Measurements from ENCODE around the gene CLDN18. TPM values are rescaled to one million over a fixed set of nuclear protein-coding genes. Genes with fewer than 3 reads are reported as not detected.

Gene CLDN18
- total RNA-seq, 1 donor from 2014 or later = not detected

DNA sequence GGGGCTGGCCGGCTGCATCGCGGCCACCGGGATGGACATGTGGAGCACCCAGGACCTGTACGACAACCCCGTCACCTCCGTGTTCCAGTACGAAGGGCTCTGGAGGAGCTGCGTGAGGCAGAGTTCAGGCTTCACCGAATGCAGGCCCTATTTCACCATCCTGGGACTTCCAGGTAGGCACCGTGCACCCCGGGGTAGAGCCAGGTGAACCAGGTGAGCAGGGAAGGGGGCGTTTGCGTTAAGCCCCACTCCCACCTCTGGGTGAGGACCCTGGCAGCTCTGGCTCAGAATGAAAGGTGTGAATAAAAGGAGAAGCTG is 267 bp downstream of the CLDN18 start:
- intact Hi-C loops (cut with micrococcal nuclease) = no loop called here
- Mint-ChIP-seq H3K27me3 (peaks cover 4% of the 10 kb centered on the region), H3K36me3 (ENCODE audit: low read depth) (no peaks in the 10 kb centered on the region), H3K27ac (no peak overlapping the region), H3K4me1 (no peaks in the 10 kb centered on the region), H3K9me3 (no peaks in the 10 kb centered on the region), H3K4me3 (no peak overlapping the region)
- TF ChIP-seq, protein P1, sequence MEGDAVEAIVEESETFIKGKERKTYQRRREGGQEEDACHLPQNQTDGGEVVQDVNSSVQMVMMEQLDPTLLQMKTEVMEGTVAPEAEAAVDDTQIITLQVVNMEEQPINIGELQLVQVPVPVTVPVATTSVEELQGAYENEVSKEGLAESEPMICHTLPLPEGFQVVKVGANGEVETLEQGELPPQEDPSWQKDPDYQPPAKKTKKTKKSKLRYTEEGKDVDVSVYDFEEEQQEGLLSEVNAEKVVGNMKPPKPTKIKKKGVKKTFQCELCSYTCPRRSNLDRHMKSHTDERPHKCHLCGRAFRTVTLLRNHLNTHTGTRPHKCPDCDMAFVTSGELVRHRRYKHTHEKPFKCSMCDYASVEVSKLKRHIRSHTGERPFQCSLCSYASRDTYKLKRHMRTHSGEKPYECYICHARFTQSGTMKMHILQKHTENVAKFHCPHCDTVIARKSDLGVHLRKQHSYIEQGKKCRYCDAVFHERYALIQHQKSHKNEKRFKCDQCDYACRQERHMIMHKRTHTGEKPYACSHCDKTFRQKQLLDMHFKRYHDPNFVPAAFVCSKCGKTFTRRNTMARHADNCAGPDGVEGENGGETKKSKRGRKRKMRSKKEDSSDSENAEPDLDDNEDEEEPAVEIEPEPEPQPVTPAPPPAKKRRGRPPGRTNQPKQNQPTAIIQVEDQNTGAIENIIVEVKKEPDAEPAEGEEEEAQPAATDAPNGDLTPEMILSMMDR (IDR thresholded peaks at IDR 0.05) = no peak
- ChIA-PET POLR2A (no interaction called here), CTCF (no interaction called here)
- no peak for ATAC-seq (ENCODE audit: low read depth)
- no peak for DNase-seq

DNA sequence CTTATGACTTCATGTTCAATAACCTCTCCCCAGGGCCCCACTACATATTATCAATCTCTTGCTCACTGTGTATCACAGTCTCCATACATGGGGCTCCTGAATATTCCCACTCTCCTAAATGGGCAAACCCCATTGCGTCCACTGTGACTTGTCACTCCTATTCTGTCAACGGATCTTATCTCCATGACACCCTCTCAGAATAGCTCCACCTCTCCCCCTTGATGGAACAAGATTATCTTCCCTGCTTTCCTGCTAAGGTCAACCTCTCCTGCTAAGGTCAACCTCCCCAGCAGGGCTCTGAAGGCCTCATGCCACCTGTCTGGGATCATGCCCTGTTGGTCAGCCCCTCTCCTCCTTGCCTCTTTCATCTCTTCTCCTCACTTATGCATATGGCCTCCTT is 1.8 kb downstream of the CLDN18 start:
- Mint-ChIP-seq H3K36me3 (ENCODE audit: low read depth) (no peaks in the 10 kb centered on the region), H3K27me3 (peaks cover 4% of the 10 kb centered on the region), H3K4me3 (no peak overlapping the region), H3K4me1 (no peaks in the 10 kb centered on the region), H3K9me3 (no peaks in the 10 kb centered on the region), H3K27ac (no peak overlapping the region)
- ChIA-PET CTCF (no interaction called here), POLR2A (no interaction called here)
- DNase-seq (no peak), ATAC-seq (ENCODE audit: low read depth) (no peak)
- intact Hi-C loops (cut with micrococcal nuclease) = no loop called here
- TF ChIP-seq, protein P1 (IDR thresholded peaks at IDR 0.05) = no peak

DNA sequence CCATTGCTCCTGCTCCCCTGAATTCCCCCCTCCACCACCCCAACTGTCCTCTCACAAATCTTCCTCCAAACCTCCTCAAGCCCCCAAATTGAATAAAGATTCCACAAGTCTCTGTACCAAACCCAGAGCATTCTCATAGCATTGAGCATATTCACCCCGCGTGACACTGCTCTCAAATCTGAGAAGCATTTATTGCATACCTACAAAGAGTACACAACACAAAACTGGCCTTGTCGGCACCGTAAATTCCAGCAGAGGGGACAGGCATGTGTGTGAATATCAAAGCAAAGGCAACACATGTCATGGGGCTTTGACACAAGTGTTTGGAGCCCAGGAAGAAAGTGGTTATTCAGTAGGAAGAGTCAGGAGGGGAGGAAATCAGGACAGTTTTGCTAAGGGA is 2.6 kb downstream of the CLDN18 start:
- Mint-ChIP-seq H3K4me3 (no peak overlapping the region), H3K36me3 (ENCODE audit: low read depth) (no peaks in the 10 kb centered on the region), H3K9me3 (no peaks in the 10 kb centered on the region), H3K4me1 (no peaks in the 10 kb centered on the region), H3K27ac (no peak overlapping the region), H3K27me3 (peaks cover 4% of the 10 kb centered on the region)
- CTCF ChIA-PET = no interaction called here
- intact Hi-C loops (cut with micrococcal nuclease) = no loop called here
- TF ChIP-seq, protein P1 (IDR thresholded peaks at IDR 0.05) = no peak
- POLR2A ChIA-PET = no interaction called here
- ATAC-seq (ENCODE audit: low read depth) (no peak), DNase-seq (no peak)

DNA sequence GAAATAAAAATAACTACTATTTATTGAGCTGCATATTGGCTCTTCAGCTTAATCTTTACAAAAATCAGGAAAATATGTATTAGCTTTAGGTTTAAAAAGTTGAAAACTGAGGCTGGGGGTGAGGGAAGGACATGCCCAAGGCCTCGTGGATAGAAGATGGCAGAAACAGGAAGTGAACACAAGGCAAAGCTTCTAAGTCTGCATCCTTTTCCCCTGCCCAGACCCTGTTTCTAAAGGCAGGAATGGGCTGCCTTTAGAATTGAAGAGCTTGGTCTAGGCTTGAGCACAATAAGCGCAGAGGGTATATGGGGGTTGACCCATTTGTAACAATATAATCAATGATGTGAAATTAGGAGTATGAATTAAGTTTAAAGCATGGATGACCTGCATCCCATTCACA is 6.1 kb downstream of the CLDN18 start:
- Mint-ChIP-seq H3K4me1 (no peaks in the 10 kb centered on the region), H3K4me3 (no peak overlapping the region), H3K36me3 (ENCODE audit: low read depth) (no peaks in the 10 kb centered on the region), H3K27me3 (peaks cover 4% of the 10 kb centered on the region), H3K9me3 (no peaks in the 10 kb centered on the region), H3K27ac (no peak overlapping the region)
- TF ChIP-seq, protein P1 (IDR thresholded peaks at IDR 0.05) = no peak
- ATAC-seq (ENCODE audit: low read depth) (no peak), DNase-seq (no peak)
- ChIA-PET POLR2A (no interaction called here), CTCF (interaction anchor here (0.9 kb wide), 1 partner anchor 100 kb away, joined by 4 read pairs; no protein-coding TSS in a partner anchor)
- intact Hi-C loops (cut with micrococcal nuclease) = no loop called here

DNA sequence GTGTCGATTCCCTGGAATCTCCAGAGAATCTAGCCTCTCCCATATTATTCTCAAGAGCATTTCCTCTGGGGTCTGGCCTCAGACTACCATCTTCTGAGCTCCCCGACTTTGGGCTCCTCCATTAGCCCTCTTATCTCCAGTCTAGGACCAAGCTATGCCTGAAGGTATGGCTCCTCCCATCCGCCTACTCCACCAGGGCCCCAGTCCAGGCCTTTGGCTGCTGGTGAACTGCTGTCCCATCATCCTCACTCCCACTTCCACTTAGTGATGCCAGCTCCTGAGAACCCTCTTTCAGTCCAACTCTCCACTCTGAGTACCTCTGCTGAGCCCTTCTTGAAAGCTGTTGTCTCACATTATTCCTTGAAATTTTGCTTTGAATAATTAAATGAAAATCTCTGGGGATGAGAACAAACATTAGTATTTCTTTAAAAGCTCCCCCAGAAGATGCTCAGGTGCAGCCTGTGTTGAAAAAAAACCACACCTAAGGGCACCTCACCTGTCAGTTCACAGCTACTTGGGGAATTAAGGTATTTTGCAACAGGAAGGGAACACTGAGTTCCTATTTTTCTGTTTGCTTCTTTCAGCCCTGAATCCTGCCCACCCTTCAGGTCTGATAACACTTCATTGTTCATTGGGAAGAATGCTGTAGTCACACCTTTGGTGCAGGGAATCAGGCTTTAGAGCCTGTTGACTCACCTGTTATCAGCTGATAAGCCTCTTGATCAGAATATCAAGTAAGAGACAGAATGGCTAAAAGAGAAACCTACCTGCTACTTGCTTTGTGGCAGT is 9.5 kb downstream of the CLDN18 start:
- Mint-ChIP-seq H3K4me3 (no peak overlapping the region), H3K36me3 (ENCODE audit: low read depth) (no peaks in the 10 kb centered on the region), H3K27ac (no peak overlapping the region), H3K9me3 (no peaks in the 10 kb centered on the region), H3K27me3 (no peaks in the 10 kb centered on the region), H3K4me1 (no peaks in the 10 kb centered on the region)
- intact Hi-C loops (cut with micrococcal nuclease) = no loop called here
- ChIA-PET CTCF (no interaction called here), POLR2A (no interaction called here)
- TF ChIP-seq, protein P1 (IDR thresholded peaks at IDR 0.05) = no peak
- DNase-seq = no peak
- ATAC-seq (ENCODE audit: low read depth) = no peak
